ENCODE results near the gene ANK2. TPM values are rescaled to one million over a fixed set of nuclear protein-coding genes. Genes with fewer than 3 reads are reported as not detected.

Gene ANK2
- total and polyA plus RNA-seq, 2 of the 13 experiments (the other 11 are each of a cell fraction or from before 2014, with no cell fraction given): 2.7 to 15.1 TPM

DNA sequence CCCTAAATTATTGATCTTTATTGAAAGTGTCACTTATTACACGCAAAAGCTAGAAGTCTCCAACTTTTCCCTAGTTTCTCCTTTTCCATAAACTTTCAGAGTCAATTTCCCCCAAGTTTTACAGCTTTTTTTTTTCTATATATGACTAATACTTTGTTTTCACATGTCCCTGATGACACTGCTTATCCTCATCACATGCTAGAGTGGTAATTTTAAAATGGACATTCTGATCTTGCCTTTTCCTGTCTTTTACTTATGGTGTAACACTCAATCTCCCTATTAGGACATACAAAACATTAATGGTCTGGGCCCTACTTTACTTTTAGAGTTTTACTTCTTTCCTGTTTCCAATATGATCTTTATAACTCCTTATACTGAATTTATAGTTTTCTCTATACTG lies 112.6 kb downstream of the ANK2 start (continued):
- no peak for TF ChIP-seq ZNF784 (CRISPR knock-in tag; IDR thresholded peaks at IDR 0.05; ENCODE audit: borderline replicate concordance)

DNA sequence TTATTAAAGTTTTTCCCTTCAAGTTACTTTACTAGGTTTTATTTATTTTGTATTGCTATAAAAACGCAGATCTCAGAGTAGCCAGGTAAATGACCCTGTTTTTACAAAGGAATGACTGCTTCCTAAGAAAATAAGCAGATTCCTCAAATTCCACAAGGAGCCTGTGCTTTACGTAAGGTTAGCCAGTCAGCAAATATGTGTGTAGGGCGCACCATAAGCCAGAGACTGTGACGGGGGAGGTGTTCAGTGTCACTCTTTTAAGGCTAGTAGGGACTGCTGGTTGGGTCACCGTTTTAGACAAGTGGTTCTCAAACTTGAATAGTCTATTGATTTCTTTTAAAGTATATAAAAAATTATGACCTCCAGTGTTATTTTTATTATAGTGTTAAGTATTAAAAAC lies 119.9 kb downstream of the ANK2 start:
- Histone ChIP-seq H3K4me3 (replicated peaks in 1 of 3; ENCODE audit: insufficient read depth in 1 of 3, low read depth in 2 of 3, low read length in 3 of 3) (no peak overlapping the region), H3K27ac (ENCODE audit: extremely low read length, insufficient read depth, low read length) (no peak overlapping the region), H3K79me2 (ENCODE audit: insufficient read depth, low read length) (no peaks in the 10 kb centered on the region), H3K4me2 (ENCODE audit: low read depth, low read length) (no peak overlapping the region), H3K4me1 (ENCODE audit: insufficient read depth, low read length) (peaks cover 34% of the 10 kb centered on the region), H3K36me3 (replicated peaks in 1 of 2; ENCODE audit: control insufficient read depth in 1 of 2, insufficient read depth in 2 of 2, low read length in 2 of 2) (no peaks in the 10 kb centered on the region), H2AFZ (ENCODE audit: low read length) (no peak overlapping the region), H3K27me3 (ENCODE audit: control insufficient read depth in 1 of 2, insufficient read depth in 2 of 2, low read length in 2 of 2) (no peaks in the 10 kb centered on the region), H3K9me3 (ENCODE audit: low read length) (no peaks in the 10 kb centered on the region), H4K20me1 (ENCODE audit: insufficient read depth, low read length) (no peaks in the 10 kb centered on the region), H3K9ac (ENCODE audit: insufficient read depth, low read depth, low read length) (no peak overlapping the region)
- no peak for TF ChIP-seq ZNF564 (CRISPR knock-in tag; IDR thresholded peaks at IDR 0.05)
- TF ChIP-seq ZNF468 (CRISPR knock-in tag; IDR thresholded peaks at IDR 0.05): no peak
- TF ChIP-seq ZNF7 (CRISPR knock-in tag; IDR thresholded peaks at IDR 0.05): peak; percentile 87
- TF ChIP-seq, protein P1, sequence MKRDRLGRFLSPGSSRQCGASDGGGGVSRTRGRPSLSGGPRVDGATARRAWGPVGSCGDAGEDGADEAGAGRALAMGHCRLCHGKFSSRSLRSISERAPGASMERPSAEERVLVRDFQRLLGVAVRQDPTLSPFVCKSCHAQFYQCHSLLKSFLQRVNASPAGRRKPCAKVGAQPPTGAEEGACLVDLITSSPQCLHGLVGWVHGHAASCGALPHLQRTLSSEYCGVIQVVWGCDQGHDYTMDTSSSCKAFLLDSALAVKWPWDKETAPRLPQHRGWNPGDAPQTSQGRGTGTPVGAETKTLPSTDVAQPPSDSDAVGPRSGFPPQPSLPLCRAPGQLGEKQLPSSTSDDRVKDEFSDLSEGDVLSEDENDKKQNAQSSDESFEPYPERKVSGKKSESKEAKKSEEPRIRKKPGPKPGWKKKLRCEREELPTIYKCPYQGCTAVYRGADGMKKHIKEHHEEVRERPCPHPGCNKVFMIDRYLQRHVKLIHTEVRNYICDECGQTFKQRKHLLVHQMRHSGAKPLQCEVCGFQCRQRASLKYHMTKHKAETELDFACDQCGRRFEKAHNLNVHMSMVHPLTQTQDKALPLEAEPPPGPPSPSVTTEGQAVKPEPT (CRISPR knock-in tag; IDR thresholded peaks at IDR 0.05; ENCODE audit: low read depth): no peak
- TF ChIP-seq TEAD3 (CRISPR knock-in tag; optimal IDR thresholded peaks at IDR 0.05; ENCODE audit: borderline replicate concordance): peak; percentile 60
- no peak for TF ChIP-seq NRL (CRISPR knock-in tag; IDR thresholded peaks at IDR 0.05; ENCODE audit: borderline replicate concordance)
- no peak for TF ChIP-seq PAX8 (CRISPR knock-in tag; IDR thresholded peaks at IDR 0.05; ENCODE audit: borderline replicate concordance)
- TF ChIP-seq RBM22 (optimal IDR thresholded peaks at IDR 0.05; ENCODE audit: low read length): no peak
- TF ChIP-seq BCL3 (CRISPR knock-in tag; IDR thresholded peaks at IDR 0.05): no peak
- TF ChIP-seq SOX6 (IDR thresholded peaks at IDR 0.05): no peak
- no peak for TF ChIP-seq SOX6 (CRISPR knock-in tag; IDR thresholded peaks at IDR 0.05)
- TF ChIP-seq MAFK (conservative IDR thresholded peaks at IDR 0.05 in 1 of 2, IDR thresholded peaks at IDR 0.05 in 1 of 2; ENCODE audit: low read length in 2 of 2): peak; percentile 54 to 61
- TF ChIP-seq BHLHE40 (IDR thresholded peaks at IDR 0.05; ENCODE audit: low read length): no peak
- TF ChIP-seq MAFF (IDR thresholded peaks at IDR 0.05; ENCODE audit: low read depth, low read length): peak; percentile 71
- DNase-seq (ENCODE audit: low spot score): peak; percentile 36
- intact Hi-C loops (cut with micrococcal nuclease; ENCODE audit: unreplicated experiment): no loop called here
- peak; percentile 62 for ATAC-seq
- CTCF ChIA-PET (ENCODE audit: low intra/inter-chr PET ratio, low total read pairs): no interaction called here
- in situ Hi-C loops (cut with HindIII; ENCODE audit: extremely low pct_ligation_motif_present, low pct_unique_long_range_greater_than_20kb): no loop called here
- FAIRE-seq: peak; percentile 21
- POLR2A ChIA-PET: no interaction called here
- no TSS peak for BruUV-seq (replicated peaks)
- WGBS (ENCODE audit: low lambda C conversion rate): 37% methylated on average over 5 of the region's 5 CpGs
